GM12872 (cell line): ENCODE measurements around the gene CXCL1.

Source experiments
- CTCF ChIP-seq: IDR thresholded peaks from 3 replicates; pipeline ENCODE4 v1.5.1; 2011; ENCODE audit warnings: low read depth, mild to moderate bottlenecking, low read length, moderate library complexity; ENCODE audit not compliant: insufficient read depth

CXCL1 gene

GRCh38 chr4:73832651-73833237 lies 36.4 kb upstream of the CXCL1 start:
- TF ChIP-seq CTCF, result no peak

- TF ChIP-seq CTCF, result no peak
Observed at GRCh38 chr4:73836373-73837279, 32.6 kb upstream of the CXCL1 start, which contains the start of gene CXCL6. Gene CXCL6, plus strand, starts transcription at chr4:73836678. Its CDS starts 73 bp downstream, at chr4:73836751.

GRCh38 chr4:73839071-73839470 lies 30.1 kb upstream of the CXCL1 start:
- no peak for TF ChIP-seq CTCF

GRCh38 chr4:73839715-73840114 lies 29.5 kb upstream of the CXCL1 start:
- no peak for TF ChIP-seq CTCF

- TF ChIP-seq CTCF, result no peak
Observed at GRCh38 chr4:73841243-73841925, 27.8 kb upstream of the CXCL1 start.

- no peak for TF ChIP-seq CTCF
Observed at GRCh38 chr4:73842696-73843095, 26.5 kb upstream of the CXCL1 start.

GRCh38 chr4:73843369-73843768 lies 25.8 kb upstream of the CXCL1 start:
- no peak for TF ChIP-seq CTCF
